H1 (cell line): ENCODE results near the gene OR52B6. TPM values are rescaled to one million over a fixed set of nuclear protein-coding genes. Genes with fewer than 3 reads are reported as not detected.

Experiments
- CHD7 ChIP-seq: fragments of 300-600 bp; sonication (generic); IDR thresholded peaks from 2 replicates; pipeline ENCODE4 v1.7.1; 2012; ENCODE audit warnings: low read length, moderate library complexity, mild to moderate bottlenecking, inconsistent platforms; ENCODE audit not compliant: insufficient replicate concordance
- NANOG ChIP-seq: IDR thresholded peaks from 2 replicates; pipeline ENCODE4 v1.6.1; 2011; ENCODE audit warnings: low read length, low read depth, mild to moderate bottlenecking, inconsistent platforms; ENCODE audit not compliant: insufficient read depth, poor library complexity, severe bottlenecking
- RNF2 ChIP-seq: fragments of 200-900, 300-1000 bp; sonication (generic); IDR thresholded peaks from 2 replicates; pipeline ENCODE4 v1.7.1; 2016; ENCODE audit warnings: borderline replicate concordance, low read depth, mild to moderate bottlenecking, antibody characterized with exemption, low read length; ENCODE audit not compliant: poor library complexity, severe bottlenecking; ENCODE audit errors: missing control alignments
- SIX5 ChIP-seq: IDR thresholded peaks from 2 replicates; pipeline ENCODE4 v1.6.1; 2011; ENCODE audit warnings: mild to moderate bottlenecking, low read depth, low read length
- TAF1 ChIP-seq: IDR thresholded peaks from 2 replicates; pipeline ENCODE4 v1.6.1; 2011; ENCODE audit warnings: mild to moderate bottlenecking, low read depth, low read length
- TCF12 ChIP-seq: IDR thresholded peaks from 2 replicates; pipeline ENCODE4 v1.6.1; 2011; ENCODE audit warnings: low read depth, mild to moderate bottlenecking, low read length
- polyA plus RNA-seq, 7 experiments: library from polyadenylated mRNA; depleted of rRNA in 3 of 7; stranded (reverse) in 5 of 7; unstranded in 2 of 7; fragments of >200 nt in 5 of 7; fragments of 200-250 nt in 2 of 7; gene quantifications; 1 replicate in 5 of 7; 2 replicates in 1 of 7; 4 replicates in 1 of 7; pipeline versions ENCODE4 v1.2.1 to v1.2.3, GENCODE V29; 2011 to 2013; ENCODE audit warnings: missing spikeins in 2 of 7, mixed read lengths in 2 of 7
- total RNA-seq: library from RNA; stranded (reverse); fragmentation: NEBNext Ultra II Directional; extraction: Animal tissue kit (Norgen Biotek cat#: 25700); gene quantifications from 2 replicates; pipeline ENCODE4 v1.2.1, GENCODE V29; 2021

The OR52B6 gene
- total and polyA plus RNA-seq, 2 of the 8 experiments (the other 6 are each of a cell fraction or from before 2014, with no cell fraction given): not detected

- TF ChIP-seq CHD7: no peak
- TF ChIP-seq NANOG: no peak
- no peak for TF ChIP-seq RNF2
- TF ChIP-seq TCF12: no peak
- no peak for TF ChIP-seq SIX5
- TF ChIP-seq TAF1: no peak
- TF ChIP-seq, all 59 proteins: peak for 0
Observed at GRCh38 chr11:5608808-5609207, 28.1 kb downstream of the OR52B6 start (continued).
